IMR-90 (cell line): Measurements from ENCODE around the gene PTGDR2. TPM values are rescaled to one million over a fixed set of nuclear protein-coding genes. Genes with fewer than 3 reads are reported as not detected.

ENCODE experiments used
- ATAC-seq: fragments of 200-7000 bp; cut with Tn5 transposase; 2 replicates; pipeline ENCODE4 v1.9.1; 2020; ENCODE audit warnings: low read depth, mild to moderate bottlenecking, moderate library complexity
- BruUV-seq: library from RNA; stranded (reverse); fragments of 400-500 nt; replicated peaks from 2 replicates; lab custom pipeline; 2021; lab: Mats Ljungman, UMichigan
- CTCF ChIA-PET: fragments of 300-600 bp; formaldehyde crosslinking; extraction: SDS; loops from one replicate; lab custom pipeline; 2021; ENCODE audit warnings: antibody characterized with exemption; lab: Yijun Ruan, JAX
- POLR2A ChIA-PET: fragments of 300-600 bp; sonication (Branson Sonifier 250); formaldehyde crosslinking; loops from one replicate; lab custom pipeline; 2022; ENCODE audit warnings: antibody characterized with exemption; ENCODE audit not compliant: unreplicated experiment; lab: Charles Lee
- DNase-seq: peaks from one replicate; pipeline ENCODE4 v3.0.0; 2013
- H2AFZ ChIP-seq: replicated peaks from 2 replicates; pipeline ENCODE3; 2013; ENCODE audit warnings: low read length, mild to moderate bottlenecking; ENCODE audit not compliant: poor library complexity
- H2AK5ac ChIP-seq: 2 replicates; pipeline ENCODE4 v1.6.1; 2013; ENCODE audit warnings: low read depth, low read length, inconsistent platforms
- H2AK9ac ChIP-seq: replicated peaks from 2 replicates; pipeline ENCODE3; 2013; ENCODE audit warnings: mild to moderate bottlenecking, low read depth, low read length, moderate library complexity; ENCODE audit not compliant: poor library complexity
- H2BK120ac ChIP-seq: 2 replicates; pipeline ENCODE4 v1.6.1; 2013; ENCODE audit warnings: low read depth, low read length, inconsistent platforms
- H2BK15ac ChIP-seq: 3 replicates; pipeline ENCODE4 v1.6.1; 2013; ENCODE audit warnings: low read depth, low read length, inconsistent platforms
- H2BK20ac ChIP-seq: 2 replicates; pipeline ENCODE4 v1.6.1; 2013; ENCODE audit warnings: low read depth, mild to moderate bottlenecking, inconsistent platforms, low read length, moderate library complexity
- H2BK5ac ChIP-seq: 2 replicates; pipeline ENCODE4 v1.6.1; 2013; ENCODE audit warnings: mild to moderate bottlenecking, low read depth, low read length, inconsistent platforms; ENCODE audit not compliant: poor library complexity, severe bottlenecking
- H3K14ac ChIP-seq: replicated peaks from 2 replicates; pipeline ENCODE4 v1.6.1; 2013; ENCODE audit warnings: low read depth, low read length, inconsistent platforms
- H3K18ac ChIP-seq: 2 replicates; pipeline ENCODE4 v1.6.1; 2013; ENCODE audit warnings: low read depth, low read length, control low read depth
- H3K23ac ChIP-seq: 2 replicates; pipeline ENCODE4 v1.6.1; 2013; ENCODE audit warnings: low read depth, low read length, inconsistent platforms
- H3K27ac ChIP-seq: 2 replicates; pipeline ENCODE4 v1.5.1; 2013; ENCODE audit warnings: mild to moderate bottlenecking, control low read depth, low read length; ENCODE audit not compliant: insufficient read depth
- H3K27me3 ChIP-seq: 2 replicates; pipeline ENCODE4 v1.6.1; 2013; ENCODE audit warnings: low read length; ENCODE audit not compliant: control insufficient read depth, insufficient read depth
- H3K36me3 ChIP-seq: 2 replicates; pipeline ENCODE4 v1.6.1; 2013; ENCODE audit warnings: low read length, mixed read lengths; ENCODE audit not compliant: control insufficient read depth, insufficient read depth
- H3K4ac ChIP-seq: 2 replicates; pipeline ENCODE4 v1.6.1; 2013; ENCODE audit warnings: low read depth, low read length, inconsistent platforms
- H3K4me1 ChIP-seq: 2 replicates; pipeline ENCODE4 v1.6.1; 2013; ENCODE audit warnings: low read length, mixed read lengths; ENCODE audit not compliant: control insufficient read depth, insufficient read depth
- H3K4me2 ChIP-seq: 2 replicates; pipeline ENCODE4 v1.6.1; 2013; ENCODE audit warnings: low read depth, mild to moderate bottlenecking, control low read depth, low read length, moderate library complexity
- H3K4me3 ChIP-seq: 2 replicates; pipeline ENCODE4 v1.5.1; 2013; ENCODE audit warnings: low read depth, mild to moderate bottlenecking, control low read depth, low read length, moderate library complexity; ENCODE audit not compliant: insufficient read depth
- H3K56ac ChIP-seq: 2 replicates; pipeline ENCODE4 v1.6.1; 2013; ENCODE audit warnings: low read length, inconsistent platforms; ENCODE audit not compliant: insufficient read depth; ENCODE audit errors: extremely low read depth
- H3K79me1 ChIP-seq, 2 experiments: 2 replicates each; pipeline ENCODE4 v1.6.1; 2013; ENCODE audit warnings: low read length in 2 of 2, inconsistent platforms in 1 of 2, low read depth in 1 of 2
- H3K9ac ChIP-seq: 2 replicates; pipeline ENCODE4 v1.6.1; 2013; ENCODE audit warnings: low read depth, low read length, control low read depth
- H3K9me1 ChIP-seq: 2 replicates; pipeline ENCODE4 v1.6.1; 2013; ENCODE audit warnings: low read length, inconsistent platforms; ENCODE audit not compliant: insufficient read depth
- H3K9me3 ChIP-seq: 2 replicates; pipeline ENCODE4 v1.6.1; 2013; ENCODE audit warnings: low read length; ENCODE audit not compliant: control insufficient read depth, insufficient read depth
- H4K20me1 ChIP-seq: 2 replicates; pipeline ENCODE4 v1.6.1; 2013; ENCODE audit warnings: low read length, inconsistent platforms; ENCODE audit not compliant: insufficient read depth
- H4K5ac ChIP-seq: 2 replicates; pipeline ENCODE4 v1.6.1; 2013; ENCODE audit warnings: mild to moderate bottlenecking, low read depth, low read length, control low read depth
- H4K8ac ChIP-seq, 2 experiments: 2 replicates each; pipeline ENCODE4 v1.6.1; 2013; ENCODE audit warnings: low read depth in 2 of 2, low read length in 2 of 2, control low read depth in 1 of 2, inconsistent platforms in 1 of 2
- H4K91ac ChIP-seq: 2 replicates; pipeline ENCODE4 v1.6.1; 2013; ENCODE audit warnings: low read depth, low read length, inconsistent platforms; ENCODE audit not compliant: insufficient read depth
- BHLHE40 ChIP-seq: fragments of 150-350 bp; IDR thresholded peaks from 2 replicates; pipeline ENCODE4 v1.6.1; 2016; ENCODE audit warnings: mild to moderate bottlenecking, low read depth, low read length
- CEBPB ChIP-seq: IDR thresholded peaks from 2 replicates; pipeline ENCODE4 v1.6.1; 2012; ENCODE audit warnings: low read depth, low read length, improper control_type of control experiment
- CHD1 ChIP-seq: IDR thresholded peaks from 2 replicates; pipeline ENCODE4 v1.6.1; 2012; ENCODE audit warnings: low read depth, low read length, improper control_type of control experiment
- FOS ChIP-seq: fragments of 150-350 bp; IDR thresholded peaks from 2 replicates; pipeline ENCODE4 v1.6.1; 2016; ENCODE audit warnings: low read depth, low read length
- MAFK ChIP-seq: IDR thresholded peaks from 2 replicates; pipeline ENCODE4 v1.6.1; 2012; ENCODE audit warnings: low read depth, low read length, improper control_type of control experiment
- MAZ ChIP-seq: IDR thresholded peaks from 2 replicates; pipeline ENCODE4 v1.6.1; 2012; ENCODE audit warnings: low read depth, mild to moderate bottlenecking, low read length, improper control_type of control experiment, moderate library complexity, borderline replicate concordance
- MXI1 ChIP-seq: IDR thresholded peaks from 2 replicates; pipeline ENCODE4 v1.6.1; 2012; ENCODE audit warnings: low read depth, mild to moderate bottlenecking, low read length, moderate library complexity, borderline replicate concordance
- NFE2L2 ChIP-seq: fragments of 150-350 bp; IDR thresholded peaks from 2 replicates; pipeline ENCODE4 v1.6.1; 2016; ENCODE audit warnings: low read depth, mild to moderate bottlenecking, low read length
- POLR2A ChIP-seq: IDR thresholded peaks from 2 replicates; pipeline ENCODE4 v1.6.1; 2012; ENCODE audit warnings: mild to moderate bottlenecking, low read depth, low read length
- RAD21 ChIP-seq: IDR thresholded peaks from 2 replicates; pipeline ENCODE4 v1.6.1; 2012; ENCODE audit warnings: low read length, improper control_type of control experiment
- RCOR1 ChIP-seq: IDR thresholded peaks from 2 replicates; pipeline ENCODE4 v1.6.1; 2012; ENCODE audit warnings: mild to moderate bottlenecking, low read length, improper control_type of control experiment; ENCODE audit not compliant: insufficient replicate concordance
- RFX5 ChIP-seq: IDR thresholded peaks from 2 replicates; pipeline ENCODE4 v1.8.0; 2012; ENCODE audit warnings: low read depth, mild to moderate bottlenecking, low read length, moderate library complexity
- SMC3 ChIP-seq: fragments of 150-350 bp; IDR thresholded peaks from 2 replicates; pipeline ENCODE4 v1.6.1; 2016; ENCODE audit warnings: low read depth, mild to moderate bottlenecking, antibody characterized with exemption, low read length, moderate library complexity
- USF2 ChIP-seq: fragments of 150-350 bp; IDR thresholded peaks from 2 replicates; pipeline ENCODE4 v1.6.1; 2017; ENCODE audit warnings: mild to moderate bottlenecking, antibody characterized with exemption, low read length, low read depth
- WGBS, 2 experiments: methylation state at CpG; one replicate each; pipeline versions ENCODE4 v1.1.5 to v1.1.7; 2013; ENCODE audit warnings: missing lambda C conversion rate in 2 of 2; ENCODE audit not compliant: insufficient read length in 1 of 2; ENCODE audit errors: extremely low coverage in 2 of 2; 5-methylcytosine and 5-hydroxymethylcytosine counted together
- dilution Hi-C: fragments of 300-500 bp; cut with HindIII; formaldehyde crosslinking; loops from one replicate; pipeline ENCODE4 v1.14.3; 2018; ENCODE audit warnings: low sequenced_read_pairs; ENCODE audit not compliant: unreplicated experiment
- in situ Hi-C: fragments of 300-500 bp; cut with MboI; formaldehyde crosslinking; loops from 3 replicates; pipeline ENCODE4 v1.14.3; 2019; ENCODE audit warnings: low sequenced_read_pairs, inconsistent platforms, mixed read lengths
- intact Hi-C: fragments of 100-400 bp; cut with micrococcal nuclease; formaldehyde crosslinking; loops from 2 replicates; pipeline ENCODE4 v1.10.0; 2022
- polyA plus RNA-seq, 3 experiments: library from polyadenylated mRNA; depleted of rRNA; stranded (reverse); fragments of >200 nt; gene quantifications; 2 replicates each; pipeline ENCODE4 v1.2.3, GENCODE V29; 2012; ENCODE audit warnings: low replicate concordance in 1 of 3
- total RNA-seq: library from RNA; depleted of rRNA; stranded (reverse); fragments of >200 nt; gene quantifications from 2 replicates; pipeline ENCODE4 v1.2.3, GENCODE V29; 2012

The PTGDR2 gene
- total and polyA plus RNA-seq, 2 of the 4 experiments (the other 2 are of a cell fraction) = under 0.01 to 0.12 TPM

DNA sequence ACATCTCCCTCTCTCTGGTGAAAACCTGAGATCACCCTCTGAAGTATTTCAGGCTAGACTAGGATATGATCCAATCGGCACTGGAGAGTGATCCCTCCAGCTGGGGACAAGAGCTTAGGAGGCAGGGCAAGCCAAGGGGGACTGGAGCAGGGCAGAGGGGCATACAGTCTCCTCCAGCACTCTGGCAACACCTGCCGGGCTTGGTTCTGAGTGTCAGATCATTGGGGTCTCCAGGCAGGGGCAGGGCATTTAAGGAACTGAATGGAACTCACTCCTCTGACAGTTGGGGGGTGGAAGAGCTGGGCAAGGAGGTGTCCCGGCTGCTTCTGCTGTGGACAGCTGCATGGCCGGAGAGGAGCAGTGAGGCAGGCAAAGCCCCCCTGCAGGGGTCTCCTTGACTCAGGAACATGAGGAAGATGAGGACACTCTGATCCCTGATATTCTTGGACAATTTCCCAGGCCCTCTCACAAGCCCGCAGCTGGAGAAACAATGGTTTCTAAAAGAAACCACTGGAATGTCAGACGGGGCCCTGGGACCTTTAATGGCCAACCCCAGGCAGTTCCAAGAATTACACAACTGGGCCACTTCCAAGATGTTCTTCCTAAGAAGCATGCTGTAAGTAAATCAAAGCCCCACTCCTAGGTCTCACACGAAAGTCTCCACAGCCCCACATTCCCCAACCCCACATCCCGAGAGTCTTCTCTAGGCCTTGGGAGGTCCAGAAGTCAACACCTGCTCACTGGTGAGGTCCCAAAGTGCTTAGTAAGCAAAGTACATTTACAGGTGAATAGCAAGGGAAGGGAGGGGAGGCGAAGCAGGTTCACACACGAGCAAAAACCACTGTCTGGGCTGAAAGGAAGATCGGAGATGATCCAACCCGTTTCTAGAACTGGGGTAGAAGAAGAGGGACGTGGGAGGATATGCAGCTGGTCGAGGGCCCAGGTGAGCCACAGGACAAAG lies 15.0 kb downstream of the PTGDR2 start:
- Histone ChIP-seq H3K9me1 (peaks cover 8% of the 10 kb centered on the region), H3K4me1 (peaks cover 25% of the 10 kb centered on the region), H2AK9ac (peak overlapping the region; percentile 42), H2AK5ac (peak overlapping the region; percentile 71), H2BK20ac (peak overlapping the region; percentile 28; the same call in 1 of the 2 replicates), H2BK15ac (peak overlapping the region; percentile 31; the same call in 1 of the 3 replicates), H2BK120ac (peak overlapping the region; percentile 80), H3K79me1 (peaks cover 15 to 43% of the 10 kb centered on the region in 2 experiments; a peak in 3 of 4 replicates), H3K27me3 (peaks cover 10% of the 10 kb centered on the region), H4K5ac (peak overlapping the region; percentile 90), H3K36me3 (peaks cover 2% of the 10 kb centered on the region), H3K4me2 (peak overlapping the region; percentile 75), H3K18ac (peak overlapping the region; percentile 83), H3K56ac (no peak overlapping the region), H2BK5ac (peak overlapping the region; percentile 68), H4K20me1 (0 out of 2 replicates have a peak, but pooled peaks cover 12% of the 10 kb centered on the region), H4K91ac (peak overlapping the region; percentile 63), H4K8ac (peak overlapping the region; percentile 82 to 95), H3K23ac (no peak overlapping the region), H3K4me3 (no peak overlapping the region), H2AFZ (peak overlapping the region; percentile 70), H3K27ac (peak overlapping the region; percentile 64), H3K4ac (peak overlapping the region; percentile 77), H3K14ac (peak overlapping the region; percentile 53; the same call in 1 of the 2 replicates), H3K9ac (no peak overlapping the region), H3K9me3 (no peaks in the 10 kb centered on the region)
- DNase-seq (peak; percentile 94), ATAC-seq (peak; percentile 33)
- WGBS, 2 experiments = no CpG with 5 or more reads among the region's 14 CpGs
- CTCF ChIA-PET = interaction anchor here (0.6 to 1.9 kb wide), 4 partner anchors 9 to 59 kb away, joined by 3 to 9 read pairs (median 3); no protein-coding TSS in a partner anchor
- BruUV-seq = no TSS peak
- dilution Hi-C loops = no loop called here
- intact Hi-C loops = no loop called here
- POLR2A ChIA-PET = no interaction called here
- TF ChIP-seq BHLHE40 (no peak), MAZ (no peak), CEBPB (peak; percentile 78), FOS (no peak), SMC3 (no peak), USF2 (no peak), RAD21 (no peak), MAFK (peak; percentile 79), NFE2L2 (no peak), POLR2A (no peak), MXI1 (no peak), RCOR1 (no peak), RFX5 (no peak), CHD1 (no peak)
- in situ Hi-C loops = no loop called here
